Body of pancreas (tissue), 4 donors: ENCODE results near the gene QRFP. TPM values are rescaled to one million over a fixed set of nuclear protein-coding genes. Genes with fewer than 3 reads are reported as not detected.

ENCODE experiments used
- ATAC-seq: fragments of 150-250 bp; one replicate; pipeline ENCODE4 v1.9.1; 2016
- DNase-seq, 4 donors: peaks; one replicate each; pipeline ENCODE4 v3.0.0-alpha.2; 2019
- H3K27ac ChIP-seq, 4 donors: fragments of 200-600 bp; sonication (generic); 1 replicate in 3 of 4; 2 replicates in 1 of 4; pipeline versions ENCODE4 v1.5.1 to v1.6.1; 2016 to 2019; ENCODE audit warnings: mild to moderate bottlenecking in 1 of 4, mixed read lengths in 1 of 4, moderate library complexity in 1 of 4
- H3K27me3 ChIP-seq, 2 donors: fragments of 200-600 bp; sonication (generic); one replicate each; pipeline ENCODE4 v1.6.0; 2016; ENCODE audit warnings: mild to moderate bottlenecking in 1 of 2
- H3K36me3 ChIP-seq, 2 donors: fragments of 200-600 bp; sonication (generic); replicated peaks in 1 of 2; 2 replicates each; pipeline ENCODE4 v1.5.1; 2016; ENCODE audit warnings: low read depth in 2 of 2; ENCODE audit not compliant: insufficient read depth in 1 of 2
- H3K4me1 ChIP-seq: fragments of 200-600 bp; sonication (generic); one replicate; pipeline ENCODE4 v1.6.0; 2016
- H3K4me3 ChIP-seq, 2 donors: fragments of 200-600 bp; sonication (generic); 1 replicate in 1 of 2; 2 replicates in 1 of 2; pipeline ENCODE4 v1.5.1; 2016 to 2019
- H3K9me3 ChIP-seq, 3 donors: fragments of 200-600 bp; sonication (generic); 1 replicate in 2 of 3; 2 replicates in 1 of 3; pipeline ENCODE4 v1.5.1; 2016
- CTCF ChIP-seq, 7 experiments: fragments of 450-650 bp in 4 of 7; fragments of 200-600 bp in 3 of 7; sonication (generic) in 3 of 7; IDR thresholded peaks; one replicate each; pipeline ENCODE4 v1.5.1; 2016 to 2019; ENCODE audit warnings: antibody characterized with exemption in 7 of 7
- POLR2A ChIP-seq, 3 donors: fragments of 450-650 bp; IDR thresholded peaks; one replicate each; pipeline ENCODE4 v1.6.1; 2016; ENCODE audit warnings: antibody characterized with exemption in 3 of 3, mild to moderate bottlenecking in 2 of 3
- WGBS, 2 donors: methylation state at CpG; one replicate each; pipeline ENCODE4 v1.1.5; 2017; 5-methylcytosine and 5-hydroxymethylcytosine counted together
- intact Hi-C: fragments of 100-400 bp; cut with DNase I; formaldehyde crosslinking; loops from one replicate; pipeline ENCODE4 v1.15.1; 2023
- total RNA-seq, 2 donors: library from RNA; depleted of rRNA; stranded (reverse); fragments of >200 nt; gene quantifications; one replicate each; pipeline ENCODE4 v1.1.0, GENCODE V29; 2016

The QRFP gene
- total RNA-seq, 2 donors from 2014 or later: not detected

DNA sequence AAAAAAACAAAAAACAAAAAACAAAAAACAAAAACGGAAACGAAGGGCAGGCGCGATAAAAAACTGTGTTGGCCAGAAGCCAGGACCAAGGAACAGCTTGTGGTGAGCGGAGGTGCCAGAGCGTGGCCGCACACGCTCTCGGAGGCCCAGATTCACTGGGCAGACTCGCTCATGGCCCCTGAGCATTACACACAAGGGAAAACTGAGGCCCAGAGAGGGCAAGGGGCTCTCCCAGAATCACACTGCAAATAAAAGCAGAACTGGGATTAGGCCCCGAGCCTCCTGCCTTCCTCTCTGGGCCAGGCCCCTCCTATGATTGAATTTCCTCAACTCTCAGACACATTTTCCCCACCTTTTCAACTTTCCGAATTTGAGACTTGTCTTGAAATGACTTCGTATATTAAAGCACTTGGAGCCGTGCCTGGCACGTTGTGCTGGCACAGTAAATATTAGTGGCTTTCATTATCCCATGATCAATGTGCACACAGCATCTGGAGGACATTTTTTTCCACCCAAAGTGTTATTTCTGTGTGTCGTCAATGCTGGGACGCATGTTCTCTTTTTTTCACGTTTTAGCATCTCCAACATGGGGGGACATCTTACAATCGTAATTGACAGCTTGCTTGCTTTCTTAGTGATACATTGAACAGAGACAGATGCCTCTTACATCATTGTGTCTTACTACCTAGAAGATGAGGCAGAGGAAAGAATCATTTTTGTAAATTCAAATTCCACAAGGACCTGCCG is 35.1 kb upstream of the QRFP start:
- intact Hi-C loops: loop anchor here (10.0 kb wide), 1 partner anchor 167 kb away; no protein-coding TSS in a partner anchor
- Histone ChIP-seq H3K27me3 (peaks cover 0 to 12% of the 10 kb centered on the region in 2 donors), H3K4me1 (peaks cover 10% of the 10 kb centered on the region), H3K9me3 (no peaks in the 10 kb centered on the region), H3K4me3 (no peak overlapping the region), H3K27ac (no peak overlapping the region), H3K36me3 (no peaks in the 10 kb centered on the region)
- DNase-seq: no peak
- WGBS, 2 donors: 61 to 67% methylated on average over 20 of the region's 20 CpGs
- no peak for TF ChIP-seq CTCF (IDR thresholded peaks at IDR 0.05)
- TF ChIP-seq POLR2A (IDR thresholded peaks at IDR 0.05): no peak
- no peak for ATAC-seq

DNA sequence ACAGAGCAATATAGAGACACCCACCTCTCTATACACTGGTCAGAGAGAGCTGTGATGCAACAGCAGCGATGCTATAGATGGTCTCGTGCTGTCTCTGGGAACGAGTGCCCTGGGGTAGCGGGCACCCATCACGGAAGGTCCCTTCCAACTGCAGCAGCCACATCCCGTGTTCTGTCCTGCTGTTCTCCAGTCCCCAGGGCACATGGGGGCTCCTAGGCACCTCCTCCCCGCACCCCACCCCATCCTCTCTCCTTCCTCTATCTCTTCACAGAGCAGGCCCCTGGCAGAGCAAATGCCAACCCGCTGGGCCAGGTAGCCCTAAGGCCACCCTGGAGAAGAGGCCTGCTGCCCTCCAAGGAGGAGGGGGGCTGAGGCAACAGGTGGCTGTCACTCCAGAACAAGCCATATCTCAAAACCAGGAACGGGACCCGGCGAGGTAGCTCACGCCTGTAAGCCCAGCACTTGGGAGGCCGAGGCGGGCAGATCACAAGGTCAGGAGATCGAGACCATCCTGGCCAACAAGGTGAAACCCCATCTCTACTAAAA is 34.3 kb upstream of the QRFP start:
- Histone ChIP-seq H3K4me1 (peaks cover 10% of the 10 kb centered on the region), H3K4me3 (no peak overlapping the region), H3K27ac (no peak overlapping the region), H3K36me3 (no peaks in the 10 kb centered on the region), H3K9me3 (no peaks in the 10 kb centered on the region), H3K27me3 (peaks cover 0 to 12% of the 10 kb centered on the region in 2 donors)
- DNase-seq (no peak), ATAC-seq (no peak)
- TF ChIP-seq POLR2A (IDR thresholded peaks at IDR 0.05) (no peak), CTCF (IDR thresholded peaks at IDR 0.05) (no peak)
- 87 to 92% methylated on average over 8 to 15 of the region's 15 CpGs for WGBS, 2 donors
- intact Hi-C loops: loop anchor here (10.0 kb wide), 1 partner anchor 166 kb away; no protein-coding TSS in a partner anchor

DNA sequence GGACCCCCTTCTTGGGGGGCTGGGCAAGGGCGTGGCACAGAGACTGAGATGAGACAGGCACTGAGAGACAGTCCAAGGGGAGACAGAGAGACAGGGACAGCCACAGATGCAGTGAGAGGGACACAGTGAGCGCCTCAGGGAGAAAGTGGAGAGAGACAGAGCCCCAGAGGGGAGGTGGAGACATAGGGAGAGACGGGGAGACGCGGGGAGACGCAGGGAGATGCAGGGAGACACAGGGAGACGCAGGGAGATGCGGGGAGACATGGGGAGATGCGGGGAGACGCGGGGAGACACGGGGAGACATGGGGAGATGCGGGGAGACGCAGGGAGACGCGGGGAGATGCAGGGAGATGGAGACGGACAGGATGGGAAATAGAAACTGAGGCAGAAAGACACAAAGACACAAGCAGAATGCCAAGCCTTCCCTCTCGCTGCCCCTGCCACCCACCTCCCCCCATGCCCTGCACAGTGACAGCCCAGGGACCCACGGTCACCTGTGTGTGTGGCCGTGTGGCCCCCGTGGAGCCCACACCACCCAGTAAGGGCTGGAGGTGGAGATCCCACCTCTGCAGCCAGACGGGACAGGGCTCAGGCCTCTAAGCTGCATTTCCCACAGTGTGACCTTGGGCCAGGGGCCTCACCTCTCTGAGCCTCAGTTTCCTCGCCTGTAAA is 33.7 kb upstream of the QRFP start:
- intact Hi-C loops: loop anchor here (10.0 kb wide), 1 partner anchor 165 kb away; no protein-coding TSS in a partner anchor
- peaks cover 10% of the 10 kb centered on the region for H3K4me1 ChIP-seq
- no peaks in the 10 kb centered on the region for H3K9me3 ChIP-seq
- DNase-seq: no peak
- H3K4me3 ChIP-seq: no peak overlapping the region
- 83 to 85% methylated on average over 21 to 22 of the region's 23 CpGs for WGBS, 2 donors
- TF ChIP-seq CTCF (IDR thresholded peaks at IDR 0.05): no peak
- no peak for TF ChIP-seq POLR2A (IDR thresholded peaks at IDR 0.05)
- H3K27ac ChIP-seq: no peak overlapping the region
- H3K27me3 ChIP-seq: peaks cover 0 to 12% of the 10 kb centered on the region in 2 donors
- H3K36me3 ChIP-seq: no peaks in the 10 kb centered on the region
- no peak for ATAC-seq

- peaks cover 10% of the 10 kb centered on the region for H3K4me1 ChIP-seq
These were observed 33.0 kb upstream of the QRFP start for GRCh38 chr9:130929571-130930038.

More at GRCh38 chr9:130929571-130930038, 33.0 kb upstream of the QRFP start:
- intact Hi-C loops: loop anchor here (10.0 kb wide), 1 partner anchor 165 kb away; no protein-coding TSS in a partner anchor
- peaks cover 0 to 9% of the 10 kb centered on the region in 2 donors for H3K27me3 ChIP-seq
- DNase-seq (no peak), ATAC-seq (no peak)
- no peak overlapping the region for H3K4me3 ChIP-seq
- no peaks in the 10 kb centered on the region for H3K9me3 ChIP-seq
- no peaks in the 10 kb centered on the region for H3K36me3 ChIP-seq
- no peak overlapping the region for H3K27ac ChIP-seq
- 83 to 88% methylated on average over 16 to 35 of the region's 36 CpGs for WGBS, 2 donors
- TF ChIP-seq POLR2A (IDR thresholded peaks at IDR 0.05) (no peak), CTCF (IDR thresholded peaks at IDR 0.05) (no peak)
